ENCODE measurements around the gene PRPF40B.
"Not testable (repeated sequence)": the region's sequence is repeated elsewhere in the genome, so short reads cannot be mapped to it uniquely, and the experiment has no call there.

Gene PRPF40B

GRCh38 chr12:49609875-49610154, 13.5 kb upstream of the PRPF40B start:
- no peak for DNase-seq

GRCh38 chr12:49610785-49611184, 12.6 kb upstream of the PRPF40B start:
- DNase-seq = not testable (repeated sequence)

GRCh38 chr12:49612210-49612609, 11.2 kb upstream of the PRPF40B start:
- DNase-seq = no peak

GRCh38 chr12:49615725-49616124, 7.6 kb upstream of the PRPF40B start:
- DNase-seq = no peak

GRCh38 chr12:49616533-49617219, 6.7 kb upstream of the PRPF40B start:
- no peak for DNase-seq

GRCh38 chr12:49618576-49618975, 4.8 kb upstream of the PRPF40B start:
- DNase-seq = no peak

- no peak for DNase-seq
These were observed 4.1 kb upstream of the PRPF40B start for GRCh38 chr12:49619286-49619685.

- no peak for DNase-seq
These were observed 1.5 kb upstream of the PRPF40B start for GRCh38 chr12:49621651-49622500.

GRCh38 chr12:49622501-49623141, 740 bp upstream of the PRPF40B start:
- peak; percentile 73 for DNase-seq

- no peak for DNase-seq
These were observed 1.7 kb downstream of the PRPF40B start for GRCh38 chr12:49624921-49625577.

GRCh38 chr12:49626169-49626835, 2.9 kb downstream of the PRPF40B start:
- peak; percentile 36 for DNase-seq

- no peak for DNase-seq
These were observed 3.5 kb downstream of the PRPF40B start for GRCh38 chr12:49626836-49627235.

- DNase-seq = no peak
These were observed 4.5 kb downstream of the PRPF40B start for GRCh38 chr12:49627752-49628360.

- DNase-seq = no peak
These were observed 8.1 kb downstream of the PRPF40B start for GRCh38 chr12:49631336-49631907.

GRCh38 chr12:49632401-49632800, 9.0 kb downstream of the PRPF40B start:
- DNase-seq = no peak

- no peak for DNase-seq
These were observed 9.8 kb downstream of the PRPF40B start for GRCh38 chr12:49632986-49633702.

- DNase-seq = no peak
These were observed 10.5 kb downstream of the PRPF40B start for GRCh38 chr12:49633703-49634345.

GRCh38 chr12:49635036-49635435, 11.7 kb downstream of the PRPF40B start:
- no peak for DNase-seq

GRCh38 chr12:49635656-49636055, 12.3 kb downstream of the PRPF40B start:
- DNase-seq = no peak

- no peak for DNase-seq
These were observed 13.2 kb downstream of the PRPF40B start for GRCh38 chr12:49636574-49636973.
